Epidermal melanocyte (primary cell): ENCODE results near the gene LYPD4.

Source experiments
- DNase-seq: peaks from one replicate; pipeline ENCODE4 v3.0.0; 2011; ENCODE audit warnings: low spot score; ENCODE audit not compliant: insufficient read length

The LYPD4 gene

DNA sequence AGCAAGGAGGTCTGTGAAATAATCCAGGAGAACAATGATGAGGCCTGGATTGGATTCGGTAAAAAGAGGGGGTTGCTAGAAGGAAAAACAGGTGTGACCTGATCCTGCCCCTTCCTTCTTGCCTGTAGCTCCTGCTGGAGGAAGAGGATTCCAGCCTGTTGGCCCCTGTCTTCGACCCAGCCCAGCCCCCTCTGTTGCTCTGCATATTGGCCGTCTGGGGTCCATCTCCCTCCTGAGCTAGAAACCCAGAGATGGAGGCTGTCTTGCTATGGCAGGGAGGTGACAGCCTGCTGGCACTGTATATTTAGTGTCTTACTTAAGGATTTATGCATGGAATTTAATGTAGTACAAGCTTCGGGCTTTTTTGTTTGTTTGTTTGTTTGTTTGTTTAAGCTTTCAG is 7.0 kb upstream of the LYPD4 start:
- no peak for DNase-seq

DNA sequence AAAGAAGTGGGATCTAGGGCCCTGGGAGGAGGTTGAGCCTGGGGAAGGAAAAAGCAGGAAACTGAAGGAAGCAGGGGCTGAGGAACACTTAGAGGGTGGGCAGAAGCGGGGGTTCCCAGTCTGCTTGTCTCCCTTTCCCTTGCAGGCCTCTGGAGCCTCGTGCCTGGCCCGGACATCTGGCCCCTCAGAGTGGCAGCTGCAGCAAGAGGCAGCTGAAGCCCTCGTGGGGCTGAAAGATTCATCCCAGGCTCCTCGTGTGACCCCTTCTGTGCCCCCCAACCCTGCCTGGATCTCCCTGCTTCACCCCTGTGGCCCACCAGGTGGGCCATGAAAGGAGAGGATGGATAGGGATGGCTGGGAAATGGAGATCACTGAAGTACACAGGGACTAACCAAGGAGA is 5.9 kb upstream of the LYPD4 start:
- no peak for DNase-seq

DNA sequence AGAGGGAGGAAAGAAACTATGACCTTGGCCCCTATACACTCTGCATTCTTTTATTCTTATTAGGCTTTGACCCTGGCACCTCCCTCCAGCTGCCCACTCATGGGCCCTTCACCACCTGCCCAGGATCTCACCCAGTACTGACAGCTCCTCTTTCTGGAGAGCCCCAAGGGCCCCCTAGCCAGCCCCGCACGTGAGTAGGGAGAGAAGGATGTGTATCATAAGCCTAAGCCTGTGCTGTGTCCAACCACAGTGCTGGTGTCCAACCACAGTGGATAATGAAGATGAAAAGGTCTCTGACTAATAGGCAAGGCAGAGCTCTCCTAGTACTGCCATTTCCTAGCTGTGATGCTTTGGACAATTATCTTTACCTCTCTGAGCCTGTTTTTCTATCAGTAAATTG is 4.6 kb upstream of the LYPD4 start:
- DNase-seq: no peak

DNA sequence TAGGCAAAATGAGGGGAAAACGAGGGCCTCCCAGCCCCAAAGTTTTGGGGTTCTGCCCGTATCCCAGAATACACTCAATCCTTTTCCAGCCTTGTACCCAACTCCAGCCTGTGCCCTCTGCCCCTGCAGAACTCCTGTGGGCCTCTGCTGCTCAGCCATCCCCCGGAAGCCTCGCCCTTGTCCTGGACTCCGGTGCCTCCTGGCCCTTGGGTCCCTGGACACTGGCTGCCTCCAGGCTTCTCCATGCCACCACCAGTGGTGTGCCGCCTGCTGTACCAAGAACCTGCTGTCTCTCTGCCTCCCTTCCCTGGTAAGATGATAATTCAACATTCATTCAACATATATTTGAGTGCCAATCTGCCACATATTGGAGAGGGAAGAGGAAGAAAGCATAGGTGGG is 4.2 kb upstream of the LYPD4 start:
- DNase-seq: no peak

DNA sequence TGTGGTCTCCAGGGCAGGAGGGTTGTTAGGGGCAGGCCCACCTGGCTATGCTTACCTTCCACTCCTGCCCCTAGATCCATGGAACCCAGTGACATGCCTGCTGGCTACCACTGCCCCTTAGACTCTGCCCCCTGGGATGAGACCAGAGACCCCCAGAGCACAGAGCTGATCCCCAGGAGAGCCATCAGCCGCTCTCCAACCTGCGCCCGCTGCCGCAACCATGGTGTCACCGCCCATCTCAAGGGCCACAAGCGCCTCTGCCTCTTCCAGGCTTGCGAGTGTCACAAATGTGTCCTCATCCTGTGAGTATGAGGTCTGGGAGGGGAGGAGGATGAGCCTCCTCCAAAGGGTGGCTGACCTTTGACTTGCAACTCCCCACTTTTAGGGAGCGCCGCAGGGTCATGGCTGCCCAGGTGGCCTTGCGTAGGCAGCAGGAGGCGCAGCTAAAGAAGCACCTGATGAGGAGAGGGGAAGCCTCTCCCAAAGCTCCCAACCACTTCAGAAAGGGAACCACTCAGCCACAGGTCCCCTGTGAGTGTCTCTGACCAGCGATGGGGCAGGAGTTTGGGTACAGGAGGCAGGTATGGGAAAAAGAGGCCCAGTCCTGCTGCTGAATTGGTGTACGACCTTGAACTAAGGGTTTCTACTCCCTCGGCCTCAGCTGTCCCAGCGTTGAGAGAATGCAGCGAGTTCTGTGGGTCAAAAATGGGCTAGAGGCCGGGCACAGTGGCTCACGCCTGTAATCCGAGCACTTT is 3.0 kb upstream of the LYPD4 start:
- DNase-seq: no peak

- DNase-seq: no peak
Observed at GRCh38 chr19:41845051-41845590, 638 bp upstream of the LYPD4 start.

- DNase-seq: no peak
Observed at GRCh38 chr19:41845001-41845050, 343 bp upstream of the LYPD4 start, which contains the start of gene DMRTC2. DMRTC2 (plus strand) TSS chr19:41845042; CDS start chr19:41847429, 2,387 bp downstream.

- DNase-seq: no peak
Observed at GRCh38 chr19:41843371-41843770, 1.1 kb downstream of the LYPD4 start.

DNA sequence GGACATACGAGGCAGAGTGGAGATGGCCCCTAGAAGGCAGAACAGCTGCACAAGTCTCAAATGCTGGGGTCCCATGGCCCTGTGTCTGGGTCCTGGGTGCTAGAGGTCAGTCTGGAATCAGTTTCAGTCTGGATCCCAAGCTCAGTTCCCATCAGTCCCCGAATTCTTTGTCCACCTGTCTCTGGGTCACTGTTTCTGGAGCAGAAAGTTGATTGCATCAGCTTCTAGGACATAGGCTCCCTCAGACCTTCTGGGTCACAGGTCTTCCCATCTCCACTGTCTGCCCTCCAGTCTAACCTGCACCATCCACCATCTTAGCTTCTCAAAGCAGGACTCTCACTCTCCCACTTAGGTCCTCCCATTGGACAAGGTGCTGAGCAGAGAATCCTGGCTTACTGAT is 5.3 kb downstream of the LYPD4 start:
- DNase-seq: no peak

- DNase-seq: no peak
Observed at GRCh38 chr19:41837981-41838708, 6.3 kb downstream of the LYPD4 start.

GRCh38 chr19:41821003-41821735 is 23.3 kb downstream of the LYPD4 start:
- DNase-seq: no peak

DNA sequence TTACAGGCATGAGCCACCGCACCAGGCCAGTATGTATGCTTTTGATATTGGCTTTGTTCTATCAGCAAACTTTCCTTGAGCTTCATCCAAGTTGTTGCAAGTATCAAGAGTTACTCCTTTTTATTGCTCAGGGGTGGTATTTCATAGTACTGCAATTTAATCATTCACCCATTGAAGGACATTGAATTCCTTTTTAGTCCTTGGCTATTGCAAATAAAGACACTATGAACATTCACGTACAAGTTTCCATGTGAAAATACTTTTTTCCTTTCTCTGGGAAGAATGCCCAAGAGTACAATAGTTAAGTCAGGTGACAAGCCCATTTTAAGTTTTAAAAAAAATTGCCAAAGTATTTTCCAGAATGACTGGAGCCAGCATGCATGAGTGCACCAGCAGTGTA is 27.7 kb downstream of the LYPD4 start:
- DNase-seq: no peak

- no peak for DNase-seq
Observed at GRCh38 chr19:41815301-41815700, 29.2 kb downstream of the LYPD4 start.

GRCh38 chr19:41813911-41814310 is 30.6 kb downstream of the LYPD4 start:
- no peak for DNase-seq

- no peak for DNase-seq
Observed at GRCh38 chr19:41811981-41812380, 32.5 kb downstream of the LYPD4 start.

- no peak for DNase-seq
Observed at GRCh38 chr19:41811036-41811435, 33.4 kb downstream of the LYPD4 start.

DNA sequence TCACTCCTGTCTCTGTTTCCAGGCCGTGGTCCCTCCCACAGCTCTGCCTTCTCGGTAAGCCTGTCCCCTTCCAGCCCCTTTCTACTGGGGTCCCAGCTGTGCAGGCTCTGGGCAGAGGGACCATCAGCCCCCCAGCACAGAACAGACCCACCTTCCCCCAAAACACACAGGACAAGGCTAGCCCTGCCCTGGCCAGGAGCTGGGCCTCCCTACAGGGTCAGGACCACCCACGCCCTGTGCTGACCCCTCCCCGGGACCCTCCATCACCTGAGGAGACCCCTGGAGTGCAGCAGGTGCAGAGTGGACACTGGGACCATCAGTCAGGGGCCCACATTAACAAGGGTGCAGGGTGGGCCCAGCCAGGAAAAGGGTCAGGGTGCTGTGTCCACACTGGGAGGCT is 34.2 kb downstream of the LYPD4 start:
- DNase-seq: no peak

DNA sequence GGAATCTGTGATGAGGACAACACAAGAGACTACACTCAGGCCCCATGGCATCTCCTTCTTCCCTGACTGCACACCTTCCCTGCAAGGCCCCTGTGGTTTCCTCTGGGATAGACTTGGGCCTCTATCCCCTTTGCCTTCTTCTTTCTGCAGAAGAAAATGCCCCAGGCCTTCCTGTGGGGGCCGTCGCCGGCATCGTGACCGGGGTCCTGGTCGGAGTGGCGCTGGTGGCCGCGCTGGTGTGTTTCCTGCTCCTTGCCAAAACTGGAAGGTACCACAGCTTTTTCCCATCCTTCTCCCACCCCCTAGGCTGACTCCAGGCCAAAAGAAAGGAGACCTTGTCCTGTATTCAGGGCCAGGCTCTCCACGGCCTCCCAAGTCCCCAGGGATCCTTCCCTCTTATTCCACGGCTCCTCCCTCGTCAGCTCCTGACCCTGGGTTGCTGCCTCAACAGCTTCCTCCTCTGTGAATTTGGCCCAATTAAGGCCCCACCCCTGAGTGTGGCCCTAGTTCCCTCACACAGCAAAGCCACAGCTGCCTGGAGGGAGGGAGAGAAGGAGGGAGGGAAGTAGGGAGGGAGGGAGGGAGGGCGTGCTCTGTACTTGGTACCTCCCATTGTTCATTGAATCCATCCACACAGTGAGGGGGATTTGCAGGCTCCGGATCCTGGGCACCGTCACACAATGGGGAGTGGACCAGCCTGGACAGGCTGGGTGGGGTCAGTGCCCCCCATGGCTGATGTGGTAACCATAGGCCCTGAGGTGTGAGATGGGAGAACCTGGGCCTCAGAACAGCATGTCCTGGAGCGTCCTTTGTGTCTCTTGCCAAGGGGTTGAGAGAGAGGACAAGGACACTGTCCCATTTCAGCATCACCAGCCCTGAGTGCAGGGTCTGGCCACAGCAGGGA is 35.6 kb downstream of the LYPD4 start:
- no peak for DNase-seq

DNA sequence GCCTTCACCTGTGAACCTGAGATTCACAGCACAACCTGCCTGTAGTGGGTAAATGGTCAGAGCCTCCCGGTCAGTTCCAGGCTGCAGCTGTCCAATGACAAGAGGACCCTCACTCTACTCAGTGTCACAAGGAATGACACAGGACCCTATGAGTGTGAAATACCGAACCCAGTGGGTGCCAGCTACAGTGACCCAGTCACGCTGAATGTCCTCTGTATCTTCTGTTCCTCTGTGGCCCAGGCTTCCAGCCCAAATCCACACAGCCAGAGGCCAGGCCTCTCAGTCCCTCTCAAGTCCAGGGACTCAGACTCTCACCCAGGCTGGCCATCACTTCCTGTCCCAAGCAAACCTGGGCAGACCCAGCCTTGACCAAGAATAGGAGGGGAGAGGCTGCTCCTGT is 37.3 kb downstream of the LYPD4 start:
- DNase-seq: no peak

- DNase-seq: no peak
Observed at GRCh38 chr19:41804336-41804735, 40.1 kb downstream of the LYPD4 start.

DNA sequence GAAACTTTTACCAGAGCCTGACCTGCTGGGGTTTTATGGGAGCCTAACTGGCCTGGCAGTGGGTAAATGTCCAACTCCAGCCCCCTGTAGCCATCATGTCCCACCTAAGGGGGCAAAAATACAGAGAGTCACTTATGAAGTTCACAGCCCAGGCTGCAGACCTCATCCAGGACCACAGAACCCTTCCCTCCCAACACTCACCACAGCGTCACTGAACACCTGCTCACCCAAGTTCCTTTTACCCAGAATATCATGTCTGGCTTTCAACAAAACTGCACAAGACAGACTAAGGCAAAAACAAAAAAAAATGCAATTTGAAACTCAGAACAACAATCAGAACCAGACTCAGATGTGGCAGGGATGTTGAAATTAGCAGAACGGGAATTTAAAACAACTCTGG is 41.7 kb downstream of the LYPD4 start:
- DNase-seq: no peak

- no peak for DNase-seq
Observed at GRCh38 chr19:41801792-41802211, 42.7 kb downstream of the LYPD4 start.
